ENCODE data around the gene OR2A14. TPM values are rescaled to one million over a fixed set of nuclear protein-coding genes. Genes with fewer than 3 reads are reported as not detected.
"Not testable (repeated sequence)": the region's sequence is repeated elsewhere in the genome, so short reads cannot be mapped to it uniquely, and the experiment has no call there.

OR2A14 gene
- total RNA-seq, 4 donors from 2014 or later, result not detected

- TF ChIP-seq POLR2AphosphoS5 (IDR thresholded peaks at IDR 0.05) (no peak), EP300 (IDR thresholded peaks at IDR 0.05) (no peak), POLR2A (IDR thresholded peaks at IDR 0.05) (no peak)
- TF ChIP-seq, protein P1, sequence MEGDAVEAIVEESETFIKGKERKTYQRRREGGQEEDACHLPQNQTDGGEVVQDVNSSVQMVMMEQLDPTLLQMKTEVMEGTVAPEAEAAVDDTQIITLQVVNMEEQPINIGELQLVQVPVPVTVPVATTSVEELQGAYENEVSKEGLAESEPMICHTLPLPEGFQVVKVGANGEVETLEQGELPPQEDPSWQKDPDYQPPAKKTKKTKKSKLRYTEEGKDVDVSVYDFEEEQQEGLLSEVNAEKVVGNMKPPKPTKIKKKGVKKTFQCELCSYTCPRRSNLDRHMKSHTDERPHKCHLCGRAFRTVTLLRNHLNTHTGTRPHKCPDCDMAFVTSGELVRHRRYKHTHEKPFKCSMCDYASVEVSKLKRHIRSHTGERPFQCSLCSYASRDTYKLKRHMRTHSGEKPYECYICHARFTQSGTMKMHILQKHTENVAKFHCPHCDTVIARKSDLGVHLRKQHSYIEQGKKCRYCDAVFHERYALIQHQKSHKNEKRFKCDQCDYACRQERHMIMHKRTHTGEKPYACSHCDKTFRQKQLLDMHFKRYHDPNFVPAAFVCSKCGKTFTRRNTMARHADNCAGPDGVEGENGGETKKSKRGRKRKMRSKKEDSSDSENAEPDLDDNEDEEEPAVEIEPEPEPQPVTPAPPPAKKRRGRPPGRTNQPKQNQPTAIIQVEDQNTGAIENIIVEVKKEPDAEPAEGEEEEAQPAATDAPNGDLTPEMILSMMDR (IDR thresholded peaks at IDR 0.05), result no peak
- 70 to 81% methylated on average over 3 of the region's 3 CpGs for WGBS, 2 donors (ENCODE audit: low coverage in 1 of 2)
- Histone ChIP-seq H3K36me3 (no peaks in the 10 kb centered on the region), H3K4me1 (no peaks in the 10 kb centered on the region), H3K9me3 (peaks cover 0 to 12% (median 0%) of the 10 kb centered on the region in 3 donors), H3K4me3 (no peak overlapping the region), H3K27ac (no peak overlapping the region), H3K27me3 (no peaks in the 10 kb centered on the region)
- no peak for ATAC-seq
Observed at GRCh38 chr7:144142187-144142586, 19.2 kb downstream of the OR2A14 start.

DNA sequence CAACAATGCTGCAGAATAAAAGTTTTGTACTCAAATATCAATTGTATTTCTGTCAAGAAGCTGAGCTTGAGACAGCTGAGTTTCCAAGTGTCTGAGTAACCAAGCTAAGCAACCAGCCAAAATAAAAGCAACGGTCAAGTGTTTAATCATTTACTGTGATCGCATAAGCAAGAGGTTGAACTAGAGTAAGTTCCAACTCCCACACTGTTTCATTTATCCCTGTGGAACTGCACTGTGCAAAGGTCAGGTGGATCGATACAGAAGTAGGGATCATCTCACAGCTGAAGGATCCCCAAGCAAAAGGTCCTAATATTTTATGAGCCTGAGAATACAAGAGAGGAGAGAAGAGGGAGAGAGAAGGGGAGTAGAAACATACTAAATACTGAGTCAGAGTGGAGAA lies 21.4 kb downstream of the OR2A14 start:
- ATAC-seq, result no peak
- 88 to 93% methylated on average over 2 to 3 of the region's 3 CpGs for WGBS, 2 donors (ENCODE audit: low coverage in 1 of 2)
- Histone ChIP-seq H3K27ac (no peak overlapping the region), H3K4me1 (no peaks in the 10 kb centered on the region), H3K27me3 (no peaks in the 10 kb centered on the region), H3K36me3 (no peaks in the 10 kb centered on the region), H3K4me3 (no peak overlapping the region), H3K9me3 (peaks cover 0 to 34% (median 0%) of the 10 kb centered on the region in 3 donors)
- TF ChIP-seq POLR2A (IDR thresholded peaks at IDR 0.05) (no peak), EP300 (IDR thresholded peaks at IDR 0.05) (no peak)
- TF ChIP-seq, protein P1 (IDR thresholded peaks at IDR 0.05), result no peak

GRCh38 chr7:144148224-144148827 lies 25.4 kb downstream of the OR2A14 start:
- 78% methylated on average over 2 of the region's 2 CpGs; no CpG with 5 or more reads in 1 of the 2 donors for WGBS, 2 donors (ENCODE audit: low coverage in 1 of 2)
- Histone ChIP-seq H3K4me1 (no peaks in the 10 kb centered on the region), H3K4me3 (no peak overlapping the region), H3K36me3 (no peaks in the 10 kb centered on the region), H3K9me3 (peaks cover 0 to 46% (median 0%) of the 10 kb centered on the region in 3 donors), H3K27ac (no peak overlapping the region), H3K27me3 (no peaks in the 10 kb centered on the region)
- TF ChIP-seq, protein P1 (IDR thresholded peaks at IDR 0.05), result no peak
- TF ChIP-seq POLR2AphosphoS5 (IDR thresholded peaks at IDR 0.05), result no peak
- no peak for TF ChIP-seq EP300 (IDR thresholded peaks at IDR 0.05)
- no peak for TF ChIP-seq POLR2A (IDR thresholded peaks at IDR 0.05)
- no peak for ATAC-seq

DNA sequence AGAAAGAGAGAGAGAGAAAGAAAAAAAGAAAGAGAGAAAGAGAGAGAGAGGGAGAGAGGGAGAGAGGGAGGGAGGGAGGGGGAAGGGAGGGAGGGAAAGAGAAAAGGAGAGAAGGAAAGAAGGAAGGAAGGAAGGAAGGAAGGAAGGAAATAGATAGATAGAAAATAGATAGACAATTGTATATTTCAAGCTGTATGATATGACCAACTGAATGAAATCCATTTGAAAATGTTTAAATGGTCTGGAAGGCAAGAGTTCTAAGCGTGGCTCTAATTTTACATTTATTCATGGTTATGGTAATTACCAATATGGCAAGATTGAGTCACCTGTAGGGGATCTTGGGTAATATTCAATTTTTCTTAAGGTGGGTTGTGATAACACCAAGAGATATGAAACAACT lies 35.9 kb downstream of the OR2A14 start:
- H3K36me3 ChIP-seq, result no peaks in the 10 kb centered on the region
- no peak overlapping the region for H3K4me3 ChIP-seq
- H3K4me1 ChIP-seq, result no peaks in the 10 kb centered on the region
- TF ChIP-seq EP300 (IDR thresholded peaks at IDR 0.05), result no peak
- TF ChIP-seq POLR2AphosphoS5 (IDR thresholded peaks at IDR 0.05), result no peak
- TF ChIP-seq POLR2A (IDR thresholded peaks at IDR 0.05), result no peak
- TF ChIP-seq, protein P1 (IDR thresholded peaks at IDR 0.05), result no peak
- no peak overlapping the region for H3K27ac ChIP-seq
- peaks cover 0 to 11% (median 0%) of the 10 kb centered on the region in 3 donors for H3K9me3 ChIP-seq
- WGBS, 2 donors (ENCODE audit: low coverage in 1 of 2), result 77 to 83% methylated on average over 1 of the region's 1 CpG
- H3K27me3 ChIP-seq, result no peaks in the 10 kb centered on the region
- no peak for ATAC-seq

- H3K4me3 ChIP-seq, result no peak overlapping the region
- no peaks in the 10 kb centered on the region for H3K4me1 ChIP-seq
- no peak overlapping the region for H3K27ac ChIP-seq
- no peaks in the 10 kb centered on the region for H3K27me3 ChIP-seq
- ATAC-seq, result no peak
- H3K9me3 ChIP-seq, result peaks cover 0 to 11% (median 0%) of the 10 kb centered on the region in 3 donors
- TF ChIP-seq, protein P1 (IDR thresholded peaks at IDR 0.05), result no peak
- TF ChIP-seq POLR2AphosphoS5 (IDR thresholded peaks at IDR 0.05) (no peak), EP300 (IDR thresholded peaks at IDR 0.05) (no peak), POLR2A (IDR thresholded peaks at IDR 0.05) (no peak)
- WGBS, 2 donors (ENCODE audit: low coverage in 1 of 2), result 64 to 77% methylated on average over 2 of the region's 2 CpGs
- no peaks in the 10 kb centered on the region for H3K36me3 ChIP-seq
Observed at GRCh38 chr7:144164784-144165183, 41.8 kb downstream of the OR2A14 start.

DNA sequence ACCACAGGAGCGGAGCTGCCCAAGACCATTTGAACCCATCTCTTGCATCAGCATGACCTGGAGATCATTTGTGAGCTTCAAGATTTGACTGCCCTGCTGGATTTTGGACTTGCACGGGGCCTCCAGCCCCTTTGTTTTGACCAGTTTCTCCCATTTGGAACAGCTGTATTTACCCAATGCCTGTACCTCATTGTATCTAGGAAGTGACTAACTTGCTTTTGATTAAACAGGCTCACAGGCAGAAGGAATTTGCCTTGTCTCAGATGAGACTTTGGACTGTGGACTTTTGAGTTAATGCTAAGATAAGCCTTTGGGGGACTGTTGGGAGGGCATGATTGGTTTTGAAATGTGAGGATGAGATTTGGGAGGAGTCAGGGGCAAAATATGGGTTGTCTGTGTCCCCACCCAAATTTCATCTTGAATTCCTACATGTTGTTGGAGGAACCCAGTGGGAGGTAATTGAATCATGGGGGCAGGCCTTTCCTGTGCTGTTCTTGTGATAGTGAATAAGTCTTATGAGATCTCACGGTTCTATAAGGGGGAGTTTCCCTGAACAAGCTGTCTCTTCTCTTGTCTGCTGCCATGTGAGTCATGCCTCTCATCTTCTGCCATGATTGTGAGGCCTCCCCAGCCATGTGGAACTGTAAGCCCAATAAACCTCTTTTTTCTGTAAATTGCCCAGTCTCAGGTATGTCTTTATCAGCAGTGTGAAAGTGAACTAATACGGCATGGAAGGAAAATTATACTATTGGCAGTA lies 48.8 kb downstream of the OR2A14 start:
- not testable (repeated sequence) for H3K27ac ChIP-seq, H3K4me3 ChIP-seq, H3K4me1 ChIP-seq, H3K27me3 ChIP-seq, ATAC-seq, H3K36me3 ChIP-seq
- 44 to 90% methylated on average over 1 to 2 of the region's 4 CpGs for WGBS, 2 donors (ENCODE audit: low coverage in 1 of 2)
- peaks cover 0 to 13% (median 0%) of the 10 kb centered on the region in 3 donors for H3K9me3 ChIP-seq

Data from gastroesophageal sphincter (tissue), 4 donors.